H1 (cell line): Measurements from ENCODE around the gene CRNKL1. TPM values are rescaled to one million over a fixed set of nuclear protein-coding genes. Genes with fewer than 3 reads are reported as not detected.
A peak's percentile ranks its signal among the peaks of the same experiment; 100 is the strongest.

Experiments used
- CEBPB ChIP-seq: IDR thresholded peaks from 2 replicates; pipeline ENCODE4 v1.6.1; 2012; ENCODE audit warnings: low read depth, low read length
- CHD2 ChIP-seq: IDR thresholded peaks from 2 replicates; pipeline ENCODE4 v1.6.1; 2012; ENCODE audit warnings: low read length, improper control_type of control experiment
- CREB1 ChIP-seq: IDR thresholded peaks from 2 replicates; pipeline ENCODE4 v1.6.1; 2012; ENCODE audit warnings: inconsistent platforms
- HDAC6 ChIP-seq: IDR thresholded peaks from one replicate; pipeline ENCODE4 v1.7.1; 2012; ENCODE audit warnings: low read depth, mild to moderate bottlenecking, inconsistent platforms, low read length, moderate library complexity
- POLR2A ChIP-seq, 2 experiments: IDR thresholded peaks; 1 replicate in 1 of 2; 2 replicates in 1 of 2; pipeline ENCODE4 v1.6.1; 2011; ENCODE audit warnings: low read depth in 2 of 2, low read length in 2 of 2, mild to moderate bottlenecking in 2 of 2; ENCODE audit errors: control extremely low read depth in 1 of 2
- TAF7 ChIP-seq: optimal IDR thresholded peaks from 2 replicates; pipeline ENCODE3; 2011; ENCODE audit warnings: low read depth, mild to moderate bottlenecking, inconsistent platforms, low read length, moderate library complexity, borderline replicate concordance
- polyA plus RNA-seq, 7 experiments: library from polyadenylated mRNA; depleted of rRNA in 3 of 7; stranded (reverse) in 5 of 7; unstranded in 2 of 7; fragments of >200 nt in 5 of 7; fragments of 200-250 nt in 2 of 7; gene quantifications; 1 replicate in 5 of 7; 2 replicates in 1 of 7; 4 replicates in 1 of 7; pipeline versions ENCODE4 v1.2.1 to v1.2.3, GENCODE V29; 2011 to 2013; ENCODE audit warnings: missing spikeins in 2 of 7, mixed read lengths in 2 of 7
- total RNA-seq: library from RNA; stranded (reverse); fragmentation: NEBNext Ultra II Directional; extraction: Animal tissue kit (Norgen Biotek cat#: 25700); gene quantifications from 2 replicates; pipeline ENCODE4 v1.2.1, GENCODE V29; 2021
- TF ChIP-seq, protein P1 (sequence below): fragments of 300-600 bp; sonication (generic); IDR thresholded peaks from 2 replicates; pipeline ENCODE4 v1.7.1; 2012; ENCODE audit warnings: low read length, moderate library complexity, mild to moderate bottlenecking, inconsistent platforms; ENCODE audit not compliant: insufficient replicate concordance
- TF ChIP-seq, protein P2 (sequence below): IDR thresholded peaks from 2 replicates; pipeline ENCODE4 v1.6.1; 2012; ENCODE audit warnings: inconsistent platforms
- TF ChIP-seq, protein P3 (sequence below): IDR thresholded peaks from 2 replicates; pipeline ENCODE4 v1.6.1; 2012; ENCODE audit warnings: inconsistent platforms

The CRNKL1 gene
- total and polyA plus RNA-seq, 2 of the 8 experiments (the other 6 are each of a cell fraction or from before 2014, with no cell fraction given), result 4.0 to 26.5 TPM

DNA sequence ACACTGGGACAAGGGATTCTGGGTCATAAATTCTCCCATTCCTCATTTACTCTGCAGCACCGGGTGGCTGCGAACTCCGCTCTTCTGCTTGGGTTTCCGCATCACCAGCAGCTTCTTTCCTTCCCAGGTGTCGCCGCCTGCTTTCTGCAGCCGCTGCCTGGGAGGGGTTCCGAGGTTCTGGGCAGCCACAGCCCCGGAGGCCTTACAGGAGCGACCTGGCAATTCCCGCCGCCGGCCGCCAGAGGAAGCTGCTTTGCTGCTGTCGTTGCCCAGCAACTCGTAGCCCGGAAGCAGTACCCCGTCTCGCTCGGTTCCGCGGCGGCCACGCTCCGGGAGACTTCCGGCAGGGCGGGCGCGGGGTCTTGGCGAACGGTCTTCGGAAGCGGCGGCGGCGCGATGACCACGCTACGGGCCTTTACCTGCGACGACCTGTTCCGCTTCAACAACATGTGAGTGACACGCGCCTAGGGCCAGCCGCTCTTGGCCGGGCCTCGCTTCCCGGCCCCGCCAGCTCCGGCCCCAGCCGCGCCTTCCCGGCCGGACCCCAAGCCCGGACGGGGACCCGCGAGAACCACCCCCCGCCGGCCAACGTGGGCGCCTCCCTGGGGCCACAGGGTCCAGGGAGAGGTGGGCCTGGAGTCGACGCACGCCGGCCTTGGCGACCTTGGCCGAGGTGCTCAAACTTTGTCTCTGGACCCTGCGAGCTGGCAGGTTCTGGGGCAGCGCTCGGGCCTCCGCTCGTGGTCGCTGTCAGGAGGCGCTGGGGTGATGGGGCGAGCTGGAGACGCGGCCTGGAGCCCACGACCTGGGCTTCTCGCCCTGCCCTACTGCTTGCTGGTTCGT is 35.0 kb downstream of the CRNKL1 start, which contains the start of gene NAA20 (continued):
- peak; percentile 31; the same call in 1 of the 2 replicates for TF ChIP-seq CHD2
- TF ChIP-seq, protein P1, sequence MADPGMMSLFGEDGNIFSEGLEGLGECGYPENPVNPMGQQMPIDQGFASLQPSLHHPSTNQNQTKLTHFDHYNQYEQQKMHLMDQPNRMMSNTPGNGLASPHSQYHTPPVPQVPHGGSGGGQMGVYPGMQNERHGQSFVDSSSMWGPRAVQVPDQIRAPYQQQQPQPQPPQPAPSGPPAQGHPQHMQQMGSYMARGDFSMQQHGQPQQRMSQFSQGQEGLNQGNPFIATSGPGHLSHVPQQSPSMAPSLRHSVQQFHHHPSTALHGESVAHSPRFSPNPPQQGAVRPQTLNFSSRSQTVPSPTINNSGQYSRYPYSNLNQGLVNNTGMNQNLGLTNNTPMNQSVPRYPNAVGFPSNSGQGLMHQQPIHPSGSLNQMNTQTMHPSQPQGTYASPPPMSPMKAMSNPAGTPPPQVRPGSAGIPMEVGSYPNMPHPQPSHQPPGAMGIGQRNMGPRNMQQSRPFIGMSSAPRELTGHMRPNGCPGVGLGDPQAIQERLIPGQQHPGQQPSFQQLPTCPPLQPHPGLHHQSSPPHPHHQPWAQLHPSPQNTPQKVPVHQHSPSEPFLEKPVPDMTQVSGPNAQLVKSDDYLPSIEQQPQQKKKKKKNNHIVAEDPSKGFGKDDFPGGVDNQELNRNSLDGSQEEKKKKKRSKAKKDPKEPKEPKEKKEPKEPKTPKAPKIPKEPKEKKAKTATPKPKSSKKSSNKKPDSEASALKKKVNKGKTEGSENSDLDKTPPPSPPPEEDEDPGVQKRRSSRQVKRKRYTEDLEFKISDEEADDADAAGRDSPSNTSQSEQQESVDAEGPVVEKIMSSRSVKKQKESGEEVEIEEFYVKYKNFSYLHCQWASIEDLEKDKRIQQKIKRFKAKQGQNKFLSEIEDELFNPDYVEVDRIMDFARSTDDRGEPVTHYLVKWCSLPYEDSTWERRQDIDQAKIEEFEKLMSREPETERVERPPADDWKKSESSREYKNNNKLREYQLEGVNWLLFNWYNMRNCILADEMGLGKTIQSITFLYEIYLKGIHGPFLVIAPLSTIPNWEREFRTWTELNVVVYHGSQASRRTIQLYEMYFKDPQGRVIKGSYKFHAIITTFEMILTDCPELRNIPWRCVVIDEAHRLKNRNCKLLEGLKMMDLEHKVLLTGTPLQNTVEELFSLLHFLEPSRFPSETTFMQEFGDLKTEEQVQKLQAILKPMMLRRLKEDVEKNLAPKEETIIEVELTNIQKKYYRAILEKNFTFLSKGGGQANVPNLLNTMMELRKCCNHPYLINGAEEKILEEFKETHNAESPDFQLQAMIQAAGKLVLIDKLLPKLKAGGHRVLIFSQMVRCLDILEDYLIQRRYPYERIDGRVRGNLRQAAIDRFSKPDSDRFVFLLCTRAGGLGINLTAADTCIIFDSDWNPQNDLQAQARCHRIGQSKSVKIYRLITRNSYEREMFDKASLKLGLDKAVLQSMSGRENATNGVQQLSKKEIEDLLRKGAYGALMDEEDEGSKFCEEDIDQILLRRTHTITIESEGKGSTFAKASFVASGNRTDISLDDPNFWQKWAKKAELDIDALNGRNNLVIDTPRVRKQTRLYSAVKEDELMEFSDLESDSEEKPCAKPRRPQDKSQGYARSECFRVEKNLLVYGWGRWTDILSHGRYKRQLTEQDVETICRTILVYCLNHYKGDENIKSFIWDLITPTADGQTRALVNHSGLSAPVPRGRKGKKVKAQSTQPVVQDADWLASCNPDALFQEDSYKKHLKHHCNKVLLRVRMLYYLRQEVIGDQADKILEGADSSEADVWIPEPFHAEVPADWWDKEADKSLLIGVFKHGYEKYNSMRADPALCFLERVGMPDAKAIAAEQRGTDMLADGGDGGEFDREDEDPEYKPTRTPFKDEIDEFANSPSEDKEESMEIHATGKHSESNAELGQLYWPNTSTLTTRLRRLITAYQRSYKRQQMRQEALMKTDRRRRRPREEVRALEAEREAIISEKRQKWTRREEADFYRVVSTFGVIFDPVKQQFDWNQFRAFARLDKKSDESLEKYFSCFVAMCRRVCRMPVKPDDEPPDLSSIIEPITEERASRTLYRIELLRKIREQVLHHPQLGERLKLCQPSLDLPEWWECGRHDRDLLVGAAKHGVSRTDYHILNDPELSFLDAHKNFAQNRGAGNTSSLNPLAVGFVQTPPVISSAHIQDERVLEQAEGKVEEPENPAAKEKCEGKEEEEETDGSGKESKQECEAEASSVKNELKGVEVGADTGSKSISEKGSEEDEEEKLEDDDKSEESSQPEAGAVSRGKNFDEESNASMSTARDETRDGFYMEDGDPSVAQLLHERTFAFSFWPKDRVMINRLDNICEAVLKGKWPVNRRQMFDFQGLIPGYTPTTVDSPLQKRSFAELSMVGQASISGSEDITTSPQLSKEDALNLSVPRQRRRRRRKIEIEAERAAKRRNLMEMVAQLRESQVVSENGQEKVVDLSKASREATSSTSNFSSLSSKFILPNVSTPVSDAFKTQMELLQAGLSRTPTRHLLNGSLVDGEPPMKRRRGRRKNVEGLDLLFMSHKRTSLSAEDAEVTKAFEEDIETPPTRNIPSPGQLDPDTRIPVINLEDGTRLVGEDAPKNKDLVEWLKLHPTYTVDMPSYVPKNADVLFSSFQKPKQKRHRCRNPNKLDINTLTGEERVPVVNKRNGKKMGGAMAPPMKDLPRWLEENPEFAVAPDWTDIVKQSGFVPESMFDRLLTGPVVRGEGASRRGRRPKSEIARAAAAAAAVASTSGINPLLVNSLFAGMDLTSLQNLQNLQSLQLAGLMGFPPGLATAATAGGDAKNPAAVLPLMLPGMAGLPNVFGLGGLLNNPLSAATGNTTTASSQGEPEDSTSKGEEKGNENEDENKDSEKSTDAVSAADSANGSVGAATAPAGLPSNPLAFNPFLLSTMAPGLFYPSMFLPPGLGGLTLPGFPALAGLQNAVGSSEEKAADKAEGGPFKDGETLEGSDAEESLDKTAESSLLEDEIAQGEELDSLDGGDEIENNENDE, result no peak
- no peak for TF ChIP-seq CEBPB
- TF ChIP-seq, protein P2, sequence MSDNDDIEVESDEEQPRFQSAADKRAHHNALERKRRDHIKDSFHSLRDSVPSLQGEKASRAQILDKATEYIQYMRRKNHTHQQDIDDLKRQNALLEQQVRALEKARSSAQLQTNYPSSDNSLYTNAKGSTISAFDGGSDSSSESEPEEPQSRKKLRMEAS, result peak; percentile 93
- TF ChIP-seq HDAC6, result no peak
- TF ChIP-seq CREB1, result peak; percentile 66; the same call in 1 of the 2 replicates
- no peak for TF ChIP-seq TAF7
- peak in 1 of 2 experiments; percentile 36; a peak in 1 of 3 replicates for TF ChIP-seq POLR2A (IDR thresholded peaks at IDR 0.05; ENCODE audit: control extremely low read depth in 1 of 2, low read depth in 2 of 2, low read length in 2 of 2)
- TF ChIP-seq, protein P3, sequence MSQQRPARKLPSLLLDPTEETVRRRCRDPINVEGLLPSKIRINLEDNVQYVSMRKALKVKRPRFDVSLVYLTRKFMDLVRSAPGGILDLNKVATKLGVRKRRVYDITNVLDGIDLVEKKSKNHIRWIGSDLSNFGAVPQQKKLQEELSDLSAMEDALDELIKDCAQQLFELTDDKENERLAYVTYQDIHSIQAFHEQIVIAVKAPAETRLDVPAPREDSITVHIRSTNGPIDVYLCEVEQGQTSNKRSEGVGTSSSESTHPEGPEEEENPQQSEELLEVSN, result peak; percentile 91
- TF ChIP-seq, all 59 proteins: peak for 22
